Ovary (tissue), 9 donors: Measurements from ENCODE around the gene NCOA5. TPM values are rescaled to one million over a fixed set of nuclear protein-coding genes. Genes with fewer than 3 reads are reported as not detected.
A peak's percentile ranks its signal among the peaks of the same experiment; 100 is the strongest.

ENCODE experiments used
- DNase-seq, 5 donors: peaks; one replicate each; pipeline ENCODE4 v3.0.0-alpha.2; 2019 to 2020
- H3K27ac ChIP-seq, 2 donors: fragments of 200-600 bp; one replicate each; pipeline versions ENCODE4 v1.5.1 to v1.8.0; 2019 to 2022
- H3K27me3 ChIP-seq: fragments of 200-600 bp; one replicate; pipeline ENCODE4 v1.8.0; 2022
- H3K36me3 ChIP-seq: fragments of 200-600 bp; sonication (generic); one replicate; pipeline ENCODE4 v1.5.1; 2019
- H3K4me1 ChIP-seq: one replicate; pipeline ENCODE4 v1.8.1; 2013; ENCODE audit warnings: mild to moderate bottlenecking, moderate library complexity; ENCODE audit not compliant: insufficient read depth
- H3K4me3 ChIP-seq: fragments of 200-600 bp; sonication (generic); one replicate; pipeline ENCODE4 v1.5.1; 2017
- H3K9me3 ChIP-seq, 2 donors: fragments of 200-600 bp in 1 of 2; sonication (generic) in 1 of 2; one replicate each; pipeline versions ENCODE4 v1.5.1 to v1.8.1; 2013 to 2019; ENCODE audit warnings: mild to moderate bottlenecking in 1 of 2, moderate library complexity in 1 of 2
- CTCF ChIP-seq, 3 donors: fragments of 450-650 bp in 2 of 3; fragments of 200-600 bp in 1 of 3; IDR thresholded peaks; one replicate each; pipeline versions ENCODE4 v1.5.1 to v1.8.0; 2016 to 2022; ENCODE audit warnings: antibody characterized with exemption in 3 of 3, mild to moderate bottlenecking in 1 of 3
- EP300 ChIP-seq: sonication (generic); formaldehyde crosslinking; IDR thresholded peaks from one replicate; pipeline ENCODE4 v1.6.1; 2017; ENCODE audit warnings: antibody characterized with exemption
- POLR2A ChIP-seq: fragments of 450-650 bp; IDR thresholded peaks from one replicate; pipeline ENCODE4 v1.6.1; 2017; ENCODE audit warnings: antibody characterized with exemption, mild to moderate bottlenecking, moderate library complexity
- WGBS, 3 donors: extraction: QIAGEN DNeasy Blood & Tissue Kit in 1 of 3; methylation state at CpG; one replicate each; pipeline versions ENCODE4 v1.1.5 to v1.1.7; 2013 to 2017; 5-methylcytosine and 5-hydroxymethylcytosine counted together
- intact Hi-C, 4 donors: fragments of 100-400 bp; cut with DNase I; formaldehyde crosslinking; loops; one replicate each; pipeline versions ENCODE4 v1.11.0 to v1.15.1; 2022 to 2023
- polyA plus RNA-seq, 2 donors: library from polyadenylated mRNA; stranded (reverse); fragments of 200-250 nt in 1 of 2; fragments of 350-450 nt in 1 of 2; fragmentation: Illumina TruSeq in 1 of 2; extraction: RNeasy Lipid Tissue Mini Kit (QIAGEN cat#74804) in 1 of 2; gene quantifications; one replicate each; pipeline ENCODE4 v1.2.3, GENCODE V29; 2013 to 2014
- total RNA-seq, 7 donors: library from RNA; depleted of rRNA in 2 of 7; stranded (reverse); fragments of >200 nt in 2 of 7; fragmentation: NEBNext Ultra II Directional in 3 of 7; extraction: Animal tissue kit (Norgen Biotek cat#: 25700) in 3 of 7; gene quantifications; one replicate each; pipeline versions ENCODE4 v1.1.0 to v1.2.4, GENCODE V29; 2016 to 2023
- donor health status: DM: no; HTN: no; CAD: no; lungs with moderate emphysema.
- donor health status: DM: no; HTN: no; CAD: no.
- donor health status: Bipolar disorder and iron deficiency.
- donor health status: DM: yes; HTN: yes; CAD: no.
- donor health status: DM: no; HTN: no; CAD: no.
- donor health status: DM: yes; HTN: yes; CAD: no.

NCOA5 gene
- total and polyA plus RNA-seq, 9 donors, result 27.6 to 51.1 (median 35.6) TPM

DNA sequence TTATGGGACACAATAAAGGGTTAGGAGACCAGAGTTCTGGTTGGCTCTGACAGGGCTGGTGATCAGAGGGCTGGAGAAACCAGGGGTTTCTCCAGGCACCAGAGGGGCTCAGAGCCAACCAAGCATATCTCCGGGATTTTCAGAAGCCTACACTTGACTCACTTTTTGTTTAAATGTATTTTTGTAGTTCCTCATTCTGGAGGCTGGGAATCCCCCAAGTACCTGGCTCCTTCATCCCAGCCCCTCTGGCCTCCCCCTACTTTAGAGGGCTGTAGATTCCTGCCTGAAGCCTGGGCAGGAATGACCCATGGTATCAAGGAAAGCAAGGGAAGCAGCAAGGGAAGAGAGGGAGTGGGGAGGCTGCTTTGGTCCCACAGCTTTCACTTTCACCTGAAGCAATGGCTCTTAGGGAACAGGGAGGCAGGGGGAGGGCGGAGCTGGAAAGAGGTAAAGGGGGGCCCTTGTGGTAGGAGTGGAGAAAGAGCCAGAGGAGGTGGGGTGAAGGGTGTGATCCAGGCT lies 29.3 kb upstream of the NCOA5 start:
- H3K9me3 ChIP-seq, result no peaks in the 10 kb centered on the region
- 27 to 61% (median 52%) methylated on average over 2 of the region's 2 CpGs for WGBS, 3 donors
- intact Hi-C loops, result no loop called here
- peak overlapping the region; percentile 89 to 93 for H3K27ac ChIP-seq
- no peaks in the 10 kb centered on the region for H3K36me3 ChIP-seq
- DNase-seq, result no peak
- peaks cover 3% of the 10 kb centered on the region for H3K4me1 ChIP-seq
- H3K27me3 ChIP-seq, result no peaks in the 10 kb centered on the region
- H3K4me3 ChIP-seq, result peak overlapping the region; percentile 60
- TF ChIP-seq POLR2A (no peak), CTCF (IDR thresholded peaks at IDR 0.05) (no peak), EP300 (no peak)

- 21 to 29% (median 21%) methylated on average over 15 of the region's 15 CpGs for WGBS, 3 donors
- Histone ChIP-seq H3K4me1 (peaks cover 3% of the 10 kb centered on the region), H3K36me3 (no peaks in the 10 kb centered on the region), H3K27me3 (no peaks in the 10 kb centered on the region), H3K4me3 (peak overlapping the region; percentile 60), H3K27ac (peak overlapping the region; percentile 89 to 93), H3K9me3 (no peaks in the 10 kb centered on the region)
- TF ChIP-seq POLR2A, result no peak
- TF ChIP-seq EP300, result no peak
- peak in 1 of 3 donors; percentile 2 for TF ChIP-seq CTCF (IDR thresholded peaks at IDR 0.05)
- DNase-seq, result peak; percentile 46 to 70 (median 57)
- intact Hi-C loops, result no loop called here
Measured at GRCh38 chr20:46118481-46119020, 28.8 kb upstream of the NCOA5 start.

DNA sequence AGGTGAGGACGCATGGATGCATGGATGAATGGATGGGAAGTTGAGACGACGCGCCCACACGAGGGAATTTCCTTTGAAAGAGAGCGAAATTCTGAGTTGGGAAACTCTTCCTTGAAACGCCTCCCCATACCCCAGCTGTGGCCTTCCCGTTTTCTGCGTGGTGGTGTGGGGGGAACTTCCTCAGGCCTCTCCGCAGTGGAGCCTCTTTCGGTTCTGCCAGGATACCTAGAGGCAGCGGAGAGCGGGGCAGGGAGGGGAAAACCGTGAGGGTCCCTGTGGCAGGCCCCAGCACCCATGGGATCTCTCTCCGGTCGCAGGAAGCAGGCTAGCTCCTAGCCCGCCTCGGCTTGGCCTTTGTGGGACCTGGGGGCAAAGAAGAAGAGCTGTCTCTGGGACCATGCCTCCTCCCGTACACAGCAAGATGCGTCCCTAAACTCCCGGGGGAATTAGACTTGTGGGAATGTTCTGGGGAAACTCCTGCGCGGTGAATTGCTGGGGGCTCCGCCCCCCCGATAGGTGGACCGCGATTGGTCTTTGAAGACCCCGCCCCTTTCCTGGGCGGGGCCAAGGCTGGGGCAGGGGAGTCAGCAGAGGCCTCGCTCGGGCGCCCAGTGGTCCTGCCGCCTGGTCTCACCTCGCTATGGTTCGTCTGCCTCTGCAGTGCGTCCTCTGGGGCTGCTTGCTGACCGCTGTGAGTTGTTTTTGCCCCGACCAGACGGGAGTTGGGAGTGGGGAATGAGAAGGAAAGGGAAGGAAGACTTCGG lies 28.1 kb upstream of the NCOA5 start, which contains the start of gene CD40:
Gene CD40, plus strand, starts transcription at position 611 of the 764 bp plus-strand sequence. Its CDS starts 30 bp downstream, at position 641.
- intact Hi-C loops, result no loop called here
- peaks cover 3% of the 10 kb centered on the region for H3K4me1 ChIP-seq
- no peaks in the 10 kb centered on the region for H3K9me3 ChIP-seq

DNA sequence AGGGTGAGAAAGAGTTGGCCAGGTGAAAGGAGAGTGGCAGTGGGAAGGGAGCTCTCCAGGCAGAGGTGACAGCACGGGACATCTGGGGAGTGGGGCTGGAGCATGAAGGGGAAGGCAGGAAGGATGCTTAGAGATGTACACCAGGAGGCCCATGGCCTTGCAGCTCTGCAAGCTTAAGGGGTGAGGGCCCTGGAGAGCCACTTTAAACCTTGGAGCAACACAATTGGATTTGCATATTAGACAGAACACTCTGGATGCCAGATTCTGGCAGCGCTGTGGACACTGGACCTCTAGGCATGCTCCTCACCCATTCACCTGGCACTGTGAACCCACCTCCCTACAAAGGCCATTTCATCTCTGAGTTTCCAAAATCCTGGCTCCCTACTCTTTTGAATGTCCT lies 24.7 kb upstream of the NCOA5 start:
- no peaks in the 10 kb centered on the region for H3K27me3 ChIP-seq
- TF ChIP-seq CTCF (IDR thresholded peaks at IDR 0.05) (no peak), EP300 (no peak), POLR2A (no peak)
- DNase-seq, result no peak
- intact Hi-C loops, result no loop called here
- no peaks in the 10 kb centered on the region for H3K36me3 ChIP-seq
- peaks cover 3% of the 10 kb centered on the region for H3K4me1 ChIP-seq
- WGBS, 3 donors, result 69 to 74% (median 70%) methylated on average over 2 of the region's 2 CpGs
- no peak overlapping the region for H3K4me3 ChIP-seq
- H3K9me3 ChIP-seq, result no peaks in the 10 kb centered on the region
- no peak overlapping the region for H3K27ac ChIP-seq

More for the DNA sequence above, 28.1 kb upstream of the NCOA5 start, which contains the start of gene CD40:
- WGBS, 3 donors, result 3 to 8% (median 4%) methylated on average over 35 to 40 of the region's 40 CpGs
- DNase-seq, result peak; percentile 92 to 95 (median 93)
- Histone ChIP-seq H3K27me3 (no peaks in the 10 kb centered on the region), H3K36me3 (no peaks in the 10 kb centered on the region), H3K4me3 (peak within 1 kb of the TSS; percentile 60), H3K27ac (peak within 1 kb of the TSS; percentile 89 to 93)
- TF ChIP-seq CTCF (IDR thresholded peaks at IDR 0.05) (peak in 1 of 3 donors; percentile 7), POLR2A (peak; percentile 50), EP300 (no peak)
